T-helper 2 cell treated with Interferon-gamma antibody and Interleukin-4, amounts not matched to agents 5 μg/mL and 100 μg/mL, for 36 hours (primary cell): ENCODE results near the gene SIAH1.
"Not testable (repeated sequence)": the region's sequence is repeated elsewhere in the genome, so short reads cannot be mapped to it uniquely, and the experiment has no call there.

Source experiments
- DNase-seq: peaks from one replicate; pipeline ENCODE4 v3.0.0; 2021; ENCODE audit warnings: low spot score
- H3K27ac Mint-ChIP-seq: one replicate; pipeline ENCODE4 v1.8.0; 2021; ENCODE audit warnings: mild to moderate bottlenecking, mixed read lengths
- H3K27me3 Mint-ChIP-seq: one replicate; pipeline ENCODE4 v1.8.0; 2021; ENCODE audit warnings: low read depth, mixed read lengths
- H3K36me3 Mint-ChIP-seq: one replicate; pipeline ENCODE4 v1.8.0; 2021; ENCODE audit warnings: low read depth, mixed read lengths
- H3K4me1 Mint-ChIP-seq: one replicate; pipeline ENCODE4 v1.8.0; 2021; ENCODE audit warnings: low read depth, mixed read lengths
- H3K4me3 Mint-ChIP-seq: one replicate; pipeline ENCODE4 v1.8.0; 2022; ENCODE audit warnings: mild to moderate bottlenecking, moderate library complexity, mixed read lengths
- H3K9me3 Mint-ChIP-seq: one replicate; pipeline ENCODE4 v1.8.0; 2021; ENCODE audit warnings: mixed read lengths

Gene SIAH1, protein sequence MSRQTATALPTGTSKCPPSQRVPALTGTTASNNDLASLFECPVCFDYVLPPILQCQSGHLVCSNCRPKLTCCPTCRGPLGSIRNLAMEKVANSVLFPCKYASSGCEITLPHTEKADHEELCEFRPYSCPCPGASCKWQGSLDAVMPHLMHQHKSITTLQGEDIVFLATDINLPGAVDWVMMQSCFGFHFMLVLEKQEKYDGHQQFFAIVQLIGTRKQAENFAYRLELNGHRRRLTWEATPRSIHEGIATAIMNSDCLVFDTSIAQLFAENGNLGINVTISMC

DNA sequence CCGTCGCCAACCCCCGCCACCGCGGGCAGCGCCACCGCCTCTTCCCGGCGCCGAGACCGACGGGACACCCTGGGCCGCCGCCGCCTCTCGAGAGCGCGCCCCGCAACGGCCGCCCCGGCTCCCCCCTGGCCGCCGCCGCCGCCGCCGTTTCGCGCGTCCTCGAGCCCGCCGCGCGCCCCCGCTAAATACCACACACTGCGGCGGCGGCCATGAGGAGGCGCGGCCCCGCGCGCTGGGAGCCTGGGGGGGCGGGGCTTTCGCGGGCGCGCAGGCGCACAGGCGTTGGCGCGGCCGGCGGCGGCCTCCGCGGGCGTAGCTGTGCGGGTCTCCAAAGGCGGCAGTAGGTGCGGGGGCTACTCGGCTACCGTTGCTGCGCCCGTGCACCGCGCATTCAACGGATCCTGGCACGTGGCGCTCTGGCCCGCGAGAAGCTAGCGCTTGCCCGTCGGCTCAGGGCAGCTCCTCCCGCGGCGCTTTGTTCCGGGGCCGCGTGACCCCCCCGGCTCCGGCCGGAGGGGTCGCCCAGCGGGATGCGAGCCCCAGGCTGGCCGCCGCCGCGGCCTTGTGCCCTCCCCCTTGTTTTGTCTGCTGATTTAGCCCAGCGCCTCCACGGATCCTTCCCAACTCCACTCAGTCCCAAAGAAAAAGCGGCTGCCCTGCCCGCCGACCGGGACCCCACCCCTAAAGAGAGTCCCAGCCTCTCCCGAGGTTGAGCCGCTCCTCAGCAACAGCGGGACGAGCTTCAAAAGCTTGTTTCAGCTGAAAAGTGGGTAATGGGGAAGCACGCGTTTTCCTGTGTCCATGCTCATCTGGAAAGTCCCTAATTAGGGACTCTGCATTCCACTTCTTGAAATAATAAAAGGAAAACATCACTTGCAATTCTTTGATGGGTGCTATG lies at the start of gene SIAH1:
Gene SIAH1 (minus strand): TSS at position 161 of the 898 bp plus-strand sequence. CDS start 22,985 bp downstream, outside the sequence.
- peak; percentile 90 for DNase-seq
- Mint-ChIP-seq H3K27ac (peak within 1 kb of the TSS; percentile 93), H3K9me3 (no peaks in the 10 kb centered on the region)

DNA sequence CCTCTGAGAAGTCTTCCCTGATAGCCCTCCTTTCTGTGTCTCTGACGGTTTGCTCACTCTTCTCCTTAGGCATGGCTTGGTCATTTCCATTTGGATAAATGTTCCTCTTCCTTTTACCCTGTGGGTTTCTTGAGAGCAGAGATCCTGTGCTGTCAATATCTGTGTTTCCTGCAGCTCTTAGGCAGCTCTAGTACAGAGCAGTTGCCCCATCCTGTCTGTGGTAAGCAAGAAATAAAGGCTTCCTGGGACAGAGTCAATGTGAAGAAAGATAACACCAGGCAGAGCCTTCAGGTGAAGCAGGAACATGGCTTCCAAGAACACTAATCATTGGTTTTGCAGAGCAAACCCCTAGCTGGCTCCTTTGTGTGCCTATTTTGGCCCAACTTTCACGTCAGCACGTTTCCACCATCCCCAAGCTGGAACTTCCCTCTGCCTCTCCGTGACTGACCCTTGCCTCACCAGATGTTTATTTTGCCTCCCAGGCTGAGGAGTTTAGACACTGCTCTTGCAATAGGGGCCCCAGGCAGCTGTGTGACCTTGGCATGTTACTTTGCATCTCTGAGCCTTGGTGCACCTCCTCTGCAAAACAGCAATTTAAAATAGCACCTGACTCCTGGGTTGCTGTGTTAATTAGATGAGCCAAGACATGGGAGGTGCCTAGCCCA lies 49.6 kb upstream of the SIAH1 start:
- H3K4me1 Mint-ChIP-seq: peaks cover 5% of the 10 kb centered on the region
- H3K4me3 Mint-ChIP-seq: no peak overlapping the region
- H3K9me3 Mint-ChIP-seq: no peaks in the 10 kb centered on the region
- DNase-seq: no peak
- H3K27me3 Mint-ChIP-seq: no peaks in the 10 kb centered on the region
- H3K27ac Mint-ChIP-seq: no peak overlapping the region
- H3K36me3 Mint-ChIP-seq: no peaks in the 10 kb centered on the region

More for the DNA sequence above, at the start of gene SIAH1:
- Mint-ChIP-seq H3K4me3 (peak within 1 kb of the TSS; percentile 97), H3K4me1 (peaks cover 18% of the 10 kb centered on the region), H3K36me3 (peaks cover 8% of the 10 kb centered on the region), H3K27me3 (no peaks in the 10 kb centered on the region)

DNA sequence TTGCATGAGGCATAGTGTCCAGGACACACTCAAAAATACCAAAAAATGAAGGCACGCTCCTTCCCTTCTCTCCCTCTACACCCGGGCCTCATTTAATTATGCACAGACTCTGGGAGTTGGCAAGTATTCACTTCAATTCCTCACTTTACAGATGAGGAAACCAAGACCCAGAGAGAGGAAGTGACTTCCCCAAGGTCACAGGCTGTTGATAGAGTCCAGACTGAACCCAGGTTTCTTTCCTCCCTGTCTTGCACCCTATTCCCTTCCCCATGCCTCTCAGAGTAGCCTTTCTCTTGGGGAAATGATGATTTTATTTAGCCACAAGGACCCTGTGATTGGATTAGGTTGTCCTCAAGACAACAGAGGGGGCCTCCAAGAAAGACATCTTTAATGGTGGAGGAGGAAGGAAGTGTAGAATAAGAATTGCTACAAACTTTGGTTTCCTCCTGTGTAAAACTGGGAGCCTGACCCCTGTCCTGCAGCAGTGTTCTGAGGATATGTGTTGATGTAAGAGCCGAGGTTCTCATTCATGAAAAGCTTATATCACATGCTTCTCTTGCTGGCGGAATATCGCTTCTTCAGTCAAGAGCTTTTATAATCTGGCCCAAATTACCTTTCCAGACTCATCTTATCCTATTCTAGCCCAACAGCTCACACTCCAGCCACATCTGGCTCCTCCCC lies 48.8 kb upstream of the SIAH1 start:
- Mint-ChIP-seq H3K27me3 (no peaks in the 10 kb centered on the region), H3K4me3 (no peak overlapping the region), H3K36me3 (no peaks in the 10 kb centered on the region), H3K9me3 (no peaks in the 10 kb centered on the region), H3K4me1 (peaks cover 5% of the 10 kb centered on the region), H3K27ac (no peak overlapping the region)
- no peak for DNase-seq

DNA sequence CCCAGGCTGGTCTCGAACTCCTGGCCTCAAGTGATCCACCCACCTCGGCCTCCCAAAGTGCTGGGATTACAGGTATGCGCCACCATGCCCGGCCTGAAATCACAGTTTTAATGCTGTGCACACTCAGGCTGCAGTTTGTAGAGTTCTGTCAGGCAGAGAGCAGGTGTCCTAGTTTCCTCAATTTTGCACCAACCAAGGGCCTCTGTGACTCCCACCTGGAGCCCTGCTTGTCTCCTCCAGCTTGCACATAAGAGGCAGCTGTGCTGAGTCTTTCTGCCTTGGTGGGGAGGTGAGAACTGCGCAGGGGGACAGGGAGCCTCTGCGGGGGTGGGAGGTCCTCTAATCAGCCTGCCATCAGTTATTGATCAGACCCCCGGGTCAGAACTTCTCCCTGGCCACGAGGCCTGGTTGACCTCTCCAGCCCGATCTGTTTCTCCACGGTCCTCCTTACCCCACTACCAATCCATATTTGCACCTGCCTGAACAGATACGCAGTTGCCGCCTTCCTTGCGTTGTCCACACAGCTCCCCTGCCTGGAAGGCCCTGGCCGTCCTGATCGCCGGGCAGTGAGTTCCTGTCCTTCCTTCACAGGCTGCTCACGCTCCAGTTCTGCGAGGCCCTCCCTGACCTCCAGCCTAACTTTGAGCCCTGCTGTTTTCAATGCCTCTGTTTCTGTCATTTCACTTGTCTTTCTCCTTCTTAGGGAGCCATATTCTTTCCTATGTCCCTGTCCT lies 48.1 kb upstream of the SIAH1 start:
- Mint-ChIP-seq H3K4me1 (peaks cover 5% of the 10 kb centered on the region), H3K4me3 (no peak overlapping the region), H3K36me3 (no peaks in the 10 kb centered on the region), H3K27ac (no peak overlapping the region), H3K9me3 (no peaks in the 10 kb centered on the region), H3K27me3 (no peaks in the 10 kb centered on the region)
- no peak for DNase-seq

DNA sequence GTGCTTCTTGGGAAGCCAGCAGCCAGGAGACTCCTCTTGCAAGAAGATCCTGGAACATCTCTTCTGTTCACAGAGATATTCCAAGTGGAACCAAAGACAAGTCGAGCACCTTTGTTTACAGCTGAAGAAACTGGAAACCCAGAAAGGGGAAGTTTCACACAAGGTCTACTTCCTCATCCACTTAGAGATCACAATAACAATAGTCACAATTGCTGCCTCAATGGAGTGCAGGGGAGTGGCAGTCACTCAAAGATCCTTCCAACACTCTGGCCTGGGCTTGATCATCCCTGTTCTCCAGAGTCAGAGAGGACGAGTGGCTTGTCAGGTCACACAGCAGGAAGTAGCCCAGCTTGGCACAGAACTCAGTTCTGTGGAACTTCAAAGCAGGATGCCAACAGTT lies 46.9 kb upstream of the SIAH1 start:
- Mint-ChIP-seq H3K27me3 (no peaks in the 10 kb centered on the region), H3K27ac (no peak overlapping the region), H3K4me1 (peaks cover 5% of the 10 kb centered on the region), H3K4me3 (no peak overlapping the region), H3K36me3 (no peaks in the 10 kb centered on the region), H3K9me3 (no peaks in the 10 kb centered on the region)
- DNase-seq: no peak

DNA sequence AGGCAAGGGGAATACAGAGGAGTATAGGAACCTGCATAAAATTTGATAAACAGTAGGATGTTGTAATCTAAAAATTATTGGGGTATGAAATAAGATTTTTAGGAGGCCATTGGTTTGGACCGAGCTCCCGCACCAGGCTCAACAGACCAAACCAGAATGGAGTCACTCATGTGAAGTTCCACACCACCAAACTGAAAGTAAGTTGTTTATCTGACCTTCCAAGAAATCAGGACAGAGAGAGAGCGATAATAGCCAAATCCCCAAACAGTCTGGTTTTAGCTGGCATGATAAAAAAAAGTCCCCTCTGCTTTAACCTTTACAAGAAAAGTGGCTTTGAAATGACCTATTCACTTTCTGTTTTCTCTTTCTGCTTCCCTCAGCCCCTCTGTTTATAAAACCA lies 45.7 kb upstream of the SIAH1 start:
- H3K4me1 Mint-ChIP-seq: peaks cover 5% of the 10 kb centered on the region
- no peak overlapping the region for H3K4me3 Mint-ChIP-seq
- no peaks in the 10 kb centered on the region for H3K9me3 Mint-ChIP-seq
- DNase-seq: no peak
- no peaks in the 10 kb centered on the region for H3K36me3 Mint-ChIP-seq
- H3K27me3 Mint-ChIP-seq: no peaks in the 10 kb centered on the region
- no peak overlapping the region for H3K27ac Mint-ChIP-seq

DNA sequence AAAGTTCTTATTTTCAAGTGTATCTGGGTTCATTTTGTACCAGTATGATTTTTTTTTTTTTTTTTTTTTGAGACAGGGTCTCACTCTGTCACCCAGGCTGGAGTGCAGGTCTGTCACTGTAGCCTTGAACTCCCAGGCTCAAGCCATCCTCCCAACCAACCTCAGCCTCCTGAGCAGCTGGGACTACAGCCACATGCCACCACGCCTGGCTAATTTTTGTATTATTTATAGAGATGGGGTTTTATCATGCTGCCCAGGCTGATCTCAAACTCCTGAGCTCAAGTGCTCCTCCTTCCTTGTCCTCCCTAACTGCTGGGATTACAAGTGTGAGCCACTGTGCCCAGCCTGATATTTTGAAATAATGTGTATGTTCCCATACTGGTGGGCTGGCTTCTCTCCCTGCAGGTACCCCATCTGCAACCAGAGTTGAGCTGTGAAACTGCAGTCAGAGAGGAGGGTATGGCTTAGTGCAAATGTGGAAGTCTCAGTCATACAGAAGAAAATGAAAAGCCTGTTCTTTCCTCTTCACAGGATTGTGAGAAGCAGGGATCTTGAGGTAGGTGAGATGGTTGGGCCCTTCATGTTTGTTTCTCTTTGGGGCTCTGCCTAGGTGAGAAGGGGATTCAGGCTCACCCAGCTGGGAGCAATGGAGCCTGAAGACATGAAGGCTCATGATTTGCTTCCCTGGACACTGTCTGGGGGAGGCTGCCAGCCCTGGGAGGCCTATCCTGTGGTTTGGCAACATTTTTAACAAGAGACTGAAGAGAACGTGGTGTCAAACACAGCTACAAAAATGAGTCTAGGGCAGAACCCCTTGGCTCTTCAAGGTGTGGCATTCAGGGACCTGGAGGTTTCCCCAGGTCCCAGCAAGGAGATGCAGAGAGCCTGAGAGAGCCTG lies 41.3 kb upstream of the SIAH1 start:
- no peaks in the 10 kb centered on the region for H3K9me3 Mint-ChIP-seq
- H3K4me3 Mint-ChIP-seq: no peak overlapping the region
- H3K4me1 Mint-ChIP-seq: no peaks in the 10 kb centered on the region
- no peak overlapping the region for H3K27ac Mint-ChIP-seq
- H3K36me3 Mint-ChIP-seq: no peaks in the 10 kb centered on the region
- no peak for DNase-seq
- no peaks in the 10 kb centered on the region for H3K27me3 Mint-ChIP-seq

DNA sequence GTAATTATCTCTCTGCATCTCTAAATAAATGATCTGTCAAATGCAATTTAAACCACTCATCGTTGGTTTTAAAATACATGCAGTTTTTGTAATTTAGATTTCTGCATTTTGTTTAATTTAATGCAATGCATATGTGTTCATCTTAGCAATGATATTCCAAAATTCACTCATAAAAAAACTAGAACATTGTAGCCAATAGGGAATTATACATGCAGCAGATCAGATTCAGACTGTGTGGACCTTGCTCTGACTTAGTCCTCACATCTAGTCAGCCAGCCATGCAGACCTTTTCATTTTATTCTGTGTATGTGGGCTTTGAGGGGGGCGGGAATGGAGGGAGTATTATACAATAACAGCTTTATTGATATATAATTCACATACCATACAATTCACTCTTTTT lies 37.3 kb upstream of the SIAH1 start:
- H3K27ac Mint-ChIP-seq: no peak overlapping the region
- no peaks in the 10 kb centered on the region for H3K27me3 Mint-ChIP-seq
- no peaks in the 10 kb centered on the region for H3K4me1 Mint-ChIP-seq
- no peaks in the 10 kb centered on the region for H3K9me3 Mint-ChIP-seq
- no peak overlapping the region for H3K4me3 Mint-ChIP-seq
- H3K36me3 Mint-ChIP-seq: no peaks in the 10 kb centered on the region
- DNase-seq: no peak

DNA sequence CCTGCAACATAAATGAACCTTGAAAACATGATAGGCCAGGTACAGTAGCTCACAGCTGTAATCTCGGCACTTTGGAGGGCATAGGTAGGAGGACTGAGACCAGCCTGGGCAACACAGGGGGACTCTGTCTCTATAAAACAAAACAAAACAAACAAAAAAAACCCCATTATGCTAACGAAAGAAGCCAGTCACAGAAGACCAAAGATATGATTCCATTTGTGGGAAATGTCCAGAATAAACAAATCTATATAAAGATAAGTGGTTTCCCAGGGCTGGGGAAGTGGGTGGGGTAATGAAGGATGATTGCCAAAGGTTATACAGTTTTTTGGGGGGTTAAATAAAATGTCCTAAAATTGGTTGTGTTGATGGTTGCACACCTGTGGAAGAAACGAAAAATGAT lies 36.5 kb upstream of the SIAH1 start:
- H3K27me3 Mint-ChIP-seq: no peaks in the 10 kb centered on the region
- H3K4me3 Mint-ChIP-seq: no peak overlapping the region
- H3K4me1 Mint-ChIP-seq: no peaks in the 10 kb centered on the region
- H3K36me3 Mint-ChIP-seq: no peaks in the 10 kb centered on the region
- no peak overlapping the region for H3K27ac Mint-ChIP-seq
- DNase-seq: no peak
- H3K9me3 Mint-ChIP-seq: no peaks in the 10 kb centered on the region

DNA sequence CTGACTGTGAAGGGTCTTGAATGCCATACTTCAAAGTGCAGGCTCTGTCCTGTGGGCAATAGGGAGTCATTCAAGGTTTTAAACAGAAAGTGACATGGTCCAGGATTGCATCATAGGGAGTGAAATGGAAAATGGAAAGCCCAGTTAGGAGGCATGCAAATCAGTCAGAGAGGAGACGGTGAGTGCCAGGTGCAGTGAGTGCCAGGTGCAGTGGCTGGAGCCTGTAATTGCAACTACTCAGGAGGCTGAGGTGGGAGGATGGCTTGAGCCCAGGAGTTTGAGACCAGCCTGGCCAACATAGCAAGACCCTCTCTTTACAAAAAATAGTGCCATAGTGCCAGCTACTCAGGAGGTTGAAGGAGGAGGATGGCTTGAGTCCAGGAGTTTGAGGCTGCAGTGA lies 35.2 kb upstream of the SIAH1 start:
- no peaks in the 10 kb centered on the region for H3K4me1 Mint-ChIP-seq
- DNase-seq: no peak
- H3K27ac Mint-ChIP-seq: no peak overlapping the region
- H3K9me3 Mint-ChIP-seq: no peaks in the 10 kb centered on the region
- H3K27me3 Mint-ChIP-seq: no peaks in the 10 kb centered on the region
- H3K36me3 Mint-ChIP-seq: no peaks in the 10 kb centered on the region
- no peak overlapping the region for H3K4me3 Mint-ChIP-seq

DNA sequence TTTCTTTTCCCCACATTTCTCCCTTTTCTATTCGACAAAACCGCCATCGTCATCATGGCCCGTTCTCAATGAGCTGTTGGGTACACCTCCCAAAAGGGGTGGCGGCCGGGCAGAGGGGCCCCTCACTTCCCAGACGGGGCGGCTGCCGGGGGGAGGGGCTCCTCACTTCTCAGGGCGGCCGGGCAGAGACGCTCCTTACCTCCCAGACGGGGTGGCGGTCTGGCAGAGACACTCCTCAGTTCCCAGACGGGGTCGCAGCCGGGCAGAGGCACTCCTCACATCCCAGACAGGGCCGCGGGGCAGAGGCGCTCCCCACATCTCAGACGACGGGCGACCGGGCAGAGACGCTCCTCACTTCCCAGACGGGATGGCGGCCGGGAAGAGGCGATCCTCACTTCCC lies 31.4 kb upstream of the SIAH1 start:
- not testable (repeated sequence) for H3K4me1 Mint-ChIP-seq, H3K27me3 Mint-ChIP-seq, H3K4me3 Mint-ChIP-seq, H3K36me3 Mint-ChIP-seq, H3K27ac Mint-ChIP-seq, DNase-seq, H3K9me3 Mint-ChIP-seq

DNA sequence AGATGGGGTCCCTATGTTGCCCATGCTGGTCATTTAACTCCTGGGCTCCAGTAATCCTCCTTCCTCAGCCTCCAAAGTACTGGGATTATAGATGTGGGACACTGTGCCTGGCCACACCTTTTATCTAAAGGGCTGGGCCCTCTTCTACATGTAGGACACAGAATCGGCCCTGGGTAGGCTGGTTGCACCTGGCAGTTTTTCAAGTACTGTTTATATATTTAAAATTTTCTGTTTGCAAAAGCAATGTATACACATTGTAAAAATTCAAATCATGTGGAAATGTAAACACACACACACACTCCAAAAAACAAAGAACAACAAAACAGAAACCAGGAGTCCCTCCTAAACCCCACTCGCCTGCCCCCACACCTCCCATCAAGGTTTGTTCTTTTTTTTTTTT lies 28.1 kb upstream of the SIAH1 start:
- peaks cover 2% of the 10 kb centered on the region for H3K27me3 Mint-ChIP-seq
- peaks cover 3% of the 10 kb centered on the region for H3K4me1 Mint-ChIP-seq
- DNase-seq: no peak
- H3K27ac Mint-ChIP-seq: no peak overlapping the region
- H3K36me3 Mint-ChIP-seq: no peaks in the 10 kb centered on the region
- H3K9me3 Mint-ChIP-seq: no peaks in the 10 kb centered on the region
- no peak overlapping the region for H3K4me3 Mint-ChIP-seq
